ENCODE data around the gene CCDC174. TPM values are rescaled to one million over a fixed set of nuclear protein-coding genes. Genes with fewer than 3 reads are reported as not detected.

CCDC174 gene
- total and polyA plus RNA-seq, 3 donors from 2014 or later: 19.1 to 38.0 (median 25.3) TPM

GRCh38 chr3:14628406-14628805 lies 23.2 kb upstream of the CCDC174 start:
- intact Hi-C loops (cut with DNase I; ENCODE audit: low total_unique reads): no loop called here
- no peak overlapping the region for H3K27ac ChIP-seq
- no peak for DNase-seq
- no peaks in the 10 kb centered on the region for H3K4me1 ChIP-seq
- no peaks in the 10 kb centered on the region for H3K9me3 ChIP-seq
- no peak overlapping the region for H3K4me3 ChIP-seq
- H3K36me3 ChIP-seq (ENCODE audit: low read depth, missing control alignments): no peaks in the 10 kb centered on the region
- WGBS, 2 donors: 73 to 85% methylated on average over 4 of the region's 4 CpGs
- TF ChIP-seq CTCF (IDR thresholded peaks at IDR 0.05): no peak
- TF ChIP-seq POLR2A (IDR thresholded peaks at IDR 0.05): no peak
- H3K27me3 ChIP-seq: no peaks in the 10 kb centered on the region

- no peak for DNase-seq
- TF ChIP-seq CTCF (IDR thresholded peaks at IDR 0.05) (no peak), POLR2A (IDR thresholded peaks at IDR 0.05) (no peak)
- Histone ChIP-seq H3K27me3 (no peaks in the 10 kb centered on the region), H3K9me3 (no peaks in the 10 kb centered on the region), H3K4me3 (no peak overlapping the region), H3K4me1 (no peaks in the 10 kb centered on the region), H3K27ac (no peak overlapping the region), H3K36me3 (ENCODE audit: low read depth, missing control alignments) (no peaks in the 10 kb centered on the region)
- WGBS, 2 donors: 85 to 88% methylated on average over 9 of the region's 9 CpGs
- intact Hi-C loops (cut with DNase I; ENCODE audit: low total_unique reads): no loop called here
Measured at GRCh38 chr3:14630404-14631100, 21.0 kb upstream of the CCDC174 start.

GRCh38 chr3:14631101-14631497 lies 20.5 kb upstream of the CCDC174 start:
- WGBS, 2 donors: 85 to 92% methylated on average over 5 of the region's 5 CpGs
- intact Hi-C loops (cut with DNase I; ENCODE audit: low total_unique reads): no loop called here
- Histone ChIP-seq H3K9me3 (no peaks in the 10 kb centered on the region), H3K4me1 (no peaks in the 10 kb centered on the region), H3K27ac (no peak overlapping the region), H3K4me3 (no peak overlapping the region), H3K27me3 (no peaks in the 10 kb centered on the region), H3K36me3 (ENCODE audit: low read depth, missing control alignments) (no peaks in the 10 kb centered on the region)
- TF ChIP-seq POLR2A (IDR thresholded peaks at IDR 0.05) (no peak), CTCF (IDR thresholded peaks at IDR 0.05) (no peak)
- DNase-seq: no peak

- no peak for DNase-seq
- no peak for TF ChIP-seq POLR2A (IDR thresholded peaks at IDR 0.05)
- no peak overlapping the region for H3K4me3 ChIP-seq
- H3K27me3 ChIP-seq: no peaks in the 10 kb centered on the region
- H3K27ac ChIP-seq: no peak overlapping the region
- intact Hi-C loops (cut with DNase I; ENCODE audit: low total_unique reads): no loop called here
- no peaks in the 10 kb centered on the region for H3K9me3 ChIP-seq
- no peaks in the 10 kb centered on the region for H3K4me1 ChIP-seq
- WGBS, 2 donors: 88% methylated on average over 8 of the region's 8 CpGs
- H3K36me3 ChIP-seq (ENCODE audit: low read depth, missing control alignments): no peaks in the 10 kb centered on the region
Measured at GRCh38 chr3:14631687-14632441, 19.7 kb upstream of the CCDC174 start.

- Histone ChIP-seq H3K4me3 (no peak overlapping the region), H3K27me3 (no peaks in the 10 kb centered on the region), H3K4me1 (no peaks in the 10 kb centered on the region), H3K36me3 (ENCODE audit: low read depth, missing control alignments) (no peaks in the 10 kb centered on the region), H3K9me3 (no peaks in the 10 kb centered on the region), H3K27ac (no peak overlapping the region)
- 64 to 67% methylated on average over 4 of the region's 4 CpGs for WGBS, 2 donors
- DNase-seq: no peak
- intact Hi-C loops (cut with DNase I; ENCODE audit: low total_unique reads): no loop called here
- no peak for TF ChIP-seq CTCF (IDR thresholded peaks at IDR 0.05)
Measured at GRCh38 chr3:14632442-14632930, 19.1 kb upstream of the CCDC174 start.

Data from testis (tissue), 3 donors.